ENCODE results near the gene MTHFSD.

- no peak for TF ChIP-seq EP300 (IDR thresholded peaks at IDR 0.05)
- no peak for TF ChIP-seq CTCF (IDR thresholded peaks at IDR 0.05)
- no peak for TF ChIP-seq POLR2A (IDR thresholded peaks at IDR 0.05)
Measured at GRCh38 chr16:86545954-86546637, 8.9 kb downstream of the MTHFSD start.

All from tibial nerve (tissue), 4 donors.